Measurements from ENCODE around the gene NOL3.

Gene NOL3

GRCh38 chr16:67158637-67159600, 11.4 kb upstream of the NOL3 start:
- TF ChIP-seq CTCF (IDR thresholded peaks at IDR 0.05; ENCODE audit: low read depth, low read length, missing control alignments), result no peak
- no peak for DNase-seq (ENCODE audit: extremely low read depth, low read depth)
- H3K4me3 ChIP-seq (replicated peaks; ENCODE audit: low read depth, low read length), result peak overlapping the region; percentile 79

GRCh38 chr16:67161595-67162058, 8.7 kb upstream of the NOL3 start:
- TF ChIP-seq CTCF (IDR thresholded peaks at IDR 0.05; ENCODE audit: low read depth, low read length, missing control alignments), result no peak
- H3K4me3 ChIP-seq (replicated peaks; ENCODE audit: low read depth, low read length), result peak overlapping the region; percentile 79; the same call in 1 of the 2 replicates
- no peak for DNase-seq (ENCODE audit: extremely low read depth, low read depth)

- no peak for TF ChIP-seq CTCF (IDR thresholded peaks at IDR 0.05; ENCODE audit: low read depth, low read length, missing control alignments)
- DNase-seq (ENCODE audit: extremely low read depth, low read depth), result no peak
Measured at GRCh38 chr16:67162506-67163163, 7.7 kb upstream of the NOL3 start.

GRCh38 chr16:67163164-67163998, 7.0 kb upstream of the NOL3 start:
- H3K4me3 ChIP-seq (replicated peaks; ENCODE audit: low read depth, low read length), result peak overlapping the region; percentile 15
- DNase-seq (ENCODE audit: extremely low read depth, low read depth), result no peak
- no peak for TF ChIP-seq CTCF (IDR thresholded peaks at IDR 0.05; ENCODE audit: low read depth, low read length, missing control alignments)

More at GRCh38 chr16:67162506-67163163, 7.7 kb upstream of the NOL3 start:
- H3K4me3 ChIP-seq (replicated peaks; ENCODE audit: low read depth, low read length), result no peak overlapping the region

- no peak for TF ChIP-seq CTCF (IDR thresholded peaks at IDR 0.05; ENCODE audit: low read depth, low read length, missing control alignments)
- DNase-seq (ENCODE audit: extremely low read depth, low read depth), result no peak
- H3K4me3 ChIP-seq (replicated peaks; ENCODE audit: low read depth, low read length), result peak overlapping the region; percentile 15; the same call in 1 of the 2 replicates
Measured at GRCh38 chr16:67163999-67164558, 6.3 kb upstream of the NOL3 start.

GRCh38 chr16:67164599-67165061, 5.7 kb upstream of the NOL3 start, which contains the start of gene HSF4:
TSS of gene HSF4 (plus strand) at chr16:67164745. CDS start at chr16:67164812, 67 bp downstream.
- peak within 1 kb of the TSS; percentile 15; the same call in 1 of the 2 replicates for H3K4me3 ChIP-seq (replicated peaks; ENCODE audit: low read depth, low read length)
- no peak for TF ChIP-seq CTCF (IDR thresholded peaks at IDR 0.05; ENCODE audit: low read depth, low read length, missing control alignments)
- no peak for DNase-seq (ENCODE audit: extremely low read depth, low read depth)

All from HFF-Myc (cell line).